ENCODE results near the gene CHRNA4.
"Not testable (repeated sequence)": the region's sequence is repeated elsewhere in the genome, so short reads cannot be mapped to it uniquely, and the experiment has no call there.

Gene CHRNA4

GRCh38 chr20:63347950-63348827 is 13.0 kb downstream of the CHRNA4 start:
- DNase-seq: no peak

GRCh38 chr20:63347081-63347741 is 13.9 kb downstream of the CHRNA4 start:
- DNase-seq: no peak

DNA sequence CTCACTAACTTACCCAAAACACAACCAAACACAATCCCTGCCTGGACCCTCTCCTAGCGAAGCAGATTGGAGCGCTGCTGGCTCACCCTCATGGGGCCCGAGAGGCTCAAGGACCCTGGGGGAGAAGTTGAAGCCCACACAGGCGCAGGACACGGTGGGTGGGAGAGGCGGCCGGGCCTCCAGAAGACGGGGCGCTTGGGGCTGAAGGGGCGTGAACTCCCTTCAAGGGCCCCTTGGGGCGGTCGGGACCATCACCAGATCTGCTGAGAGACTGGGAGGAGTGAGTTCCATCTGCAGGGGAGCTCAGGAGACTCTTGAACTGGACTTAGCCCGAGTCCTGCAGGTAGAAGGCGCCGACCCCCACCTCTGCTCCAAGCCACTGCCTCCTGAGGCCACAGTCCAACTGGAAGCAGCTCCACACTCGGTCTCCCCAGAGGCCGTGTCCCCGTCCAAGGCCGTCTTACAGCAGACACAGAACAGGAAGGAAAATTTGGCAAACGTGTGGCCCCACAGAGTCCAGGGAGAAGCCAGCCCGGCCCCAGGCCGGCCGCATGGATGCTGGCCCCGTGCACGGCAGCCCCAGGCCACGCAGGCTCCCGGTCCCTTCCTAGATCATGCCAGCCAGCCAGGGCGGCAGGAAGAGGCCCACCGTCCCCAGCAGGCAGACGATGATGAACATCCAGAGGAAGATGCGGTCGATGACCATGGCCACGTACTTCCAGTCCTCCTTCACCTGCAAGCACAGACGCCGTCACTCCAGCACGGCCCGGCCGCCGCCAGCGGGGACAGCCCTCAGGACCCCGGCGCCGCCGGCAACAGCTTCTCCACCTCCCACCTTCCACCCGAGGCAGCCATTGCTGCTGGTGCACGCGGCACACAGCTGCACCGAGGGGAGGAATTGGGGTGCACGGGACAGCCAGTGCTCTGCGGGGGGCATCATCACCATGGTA is 14.7 kb downstream of the CHRNA4 start:
- DNase-seq: no peak

GRCh38 chr20:63345328-63346100 is 15.6 kb downstream of the CHRNA4 start:
- DNase-seq: no peak

- DNase-seq: no peak
These were observed 16.4 kb downstream of the CHRNA4 start for GRCh38 chr20:63344616-63345327.

- DNase-seq: no peak
These were observed 17.4 kb downstream of the CHRNA4 start for GRCh38 chr20:63343460-63344445.

DNA sequence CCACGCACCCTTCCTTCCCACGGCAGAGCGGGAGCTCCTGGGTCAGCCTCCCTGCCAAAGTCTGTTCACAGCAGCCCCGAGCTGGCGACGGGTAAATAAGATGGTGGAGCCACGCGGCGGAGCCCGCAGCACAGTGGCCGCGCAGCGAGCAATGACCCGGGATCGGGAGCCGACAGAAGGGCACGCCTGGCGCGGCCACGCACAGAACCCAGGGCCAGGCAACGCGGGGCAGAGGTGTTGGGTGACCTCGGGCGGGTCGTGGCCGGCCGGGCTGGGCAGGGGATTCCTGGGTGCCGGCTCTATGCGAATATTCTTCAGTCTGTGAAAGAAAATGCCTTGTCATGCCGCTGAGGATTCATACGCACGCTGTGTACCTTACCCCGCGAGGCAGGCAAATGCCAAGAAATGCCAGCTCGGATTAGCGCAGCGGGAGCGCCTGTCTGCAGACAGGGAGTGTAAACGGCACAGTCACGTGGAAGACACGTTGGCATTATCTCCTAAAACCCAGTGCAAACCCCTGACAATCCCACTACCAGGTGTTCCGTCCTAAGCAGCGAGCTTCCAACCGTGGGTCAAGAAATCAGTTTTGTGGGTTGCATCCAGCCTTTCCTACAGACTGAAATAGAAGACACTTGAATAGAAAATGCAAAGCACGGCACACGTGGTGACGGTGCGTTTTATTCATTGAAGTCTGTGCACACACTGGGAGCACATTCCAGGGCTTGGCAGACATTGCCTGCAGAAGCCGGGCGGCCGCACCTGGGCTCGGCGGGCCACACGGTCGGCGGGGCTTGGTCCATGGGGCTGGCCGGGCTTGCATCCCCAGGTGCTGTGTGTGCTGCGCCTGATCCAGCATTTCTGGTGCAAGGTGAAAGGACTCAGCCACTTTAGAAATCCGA is 18.3 kb downstream of the CHRNA4 start:
- no peak for DNase-seq

DNA sequence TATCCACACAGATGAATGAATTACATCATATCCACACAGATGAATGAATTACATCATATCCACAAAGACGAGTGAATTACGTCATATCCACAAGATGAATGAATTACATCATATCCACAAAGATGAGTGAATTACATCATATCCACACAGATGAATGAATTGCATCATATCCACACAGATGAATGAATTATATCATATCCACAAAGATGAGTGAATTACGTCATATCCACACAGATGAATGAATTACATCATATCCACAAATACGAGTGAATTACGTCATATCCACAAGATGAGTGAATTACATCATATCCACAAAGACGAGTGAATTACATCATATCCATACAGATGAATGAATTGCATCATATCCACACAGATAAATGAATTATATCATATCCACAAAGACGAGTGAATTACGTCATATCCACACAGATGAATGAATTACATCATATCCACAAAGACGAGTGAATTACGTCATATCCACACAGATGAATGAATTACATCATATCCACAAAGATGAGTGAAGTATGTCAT is 20.9 kb downstream of the CHRNA4 start:
- DNase-seq: not testable (repeated sequence)

GRCh38 chr20:63339154-63340094 is 21.7 kb downstream of the CHRNA4 start:
- DNase-seq: not testable (repeated sequence)

DNA sequence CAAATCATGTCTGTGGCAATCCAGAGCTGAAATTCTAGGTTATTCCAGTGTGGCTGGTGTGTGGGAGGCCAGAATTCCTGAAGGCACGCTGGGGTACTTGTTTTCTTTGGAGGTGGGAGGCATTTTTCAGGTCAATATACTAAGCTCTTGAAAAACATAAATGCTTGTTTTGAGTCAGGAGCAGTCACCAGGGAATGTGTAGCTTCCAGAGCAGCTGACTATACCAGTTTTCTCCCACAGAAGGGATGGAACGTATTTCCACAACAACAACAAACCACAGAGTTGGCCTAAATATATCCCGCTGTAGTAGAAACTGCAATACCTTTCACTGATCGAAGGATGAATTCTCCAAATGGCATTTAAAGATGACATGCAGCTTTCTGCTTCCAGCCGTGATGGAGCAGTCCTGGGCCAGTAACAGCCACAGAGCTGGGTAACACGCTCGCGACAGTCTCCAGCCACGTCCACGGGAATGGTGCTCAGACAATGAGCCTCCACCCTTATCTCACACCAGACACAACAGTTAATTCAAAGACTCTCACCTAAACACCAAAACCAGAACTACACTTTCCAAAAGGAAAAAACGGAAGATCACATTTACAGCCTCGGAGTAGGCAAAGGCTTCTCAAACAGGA is 23.2 kb downstream of the CHRNA4 start:
- no peak for DNase-seq

DNA sequence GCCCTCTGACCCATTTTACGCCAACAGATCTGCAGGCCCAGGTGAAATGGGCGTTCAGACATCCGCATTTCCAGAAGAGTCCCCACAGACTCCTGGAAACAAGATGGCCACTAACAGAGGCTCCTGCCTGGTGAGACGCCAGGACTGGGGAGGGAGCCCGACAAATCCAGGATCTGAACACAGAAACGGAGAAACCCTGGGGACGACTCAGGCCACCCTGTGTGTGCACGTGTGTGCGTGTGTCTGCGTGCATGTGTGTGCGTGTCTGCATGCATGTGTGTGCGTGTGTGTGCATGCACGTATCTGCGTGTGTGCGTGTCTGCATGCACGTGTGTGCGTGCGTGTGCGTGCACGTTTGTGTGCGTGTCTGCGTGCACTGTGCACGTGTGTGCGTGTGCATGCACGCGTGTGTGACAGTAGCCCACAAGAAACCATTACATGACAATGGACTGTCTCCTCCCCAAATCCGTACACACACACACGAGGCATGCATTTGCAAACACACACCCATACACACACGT is 24.9 kb downstream of the CHRNA4 start:
- no peak for DNase-seq

DNA sequence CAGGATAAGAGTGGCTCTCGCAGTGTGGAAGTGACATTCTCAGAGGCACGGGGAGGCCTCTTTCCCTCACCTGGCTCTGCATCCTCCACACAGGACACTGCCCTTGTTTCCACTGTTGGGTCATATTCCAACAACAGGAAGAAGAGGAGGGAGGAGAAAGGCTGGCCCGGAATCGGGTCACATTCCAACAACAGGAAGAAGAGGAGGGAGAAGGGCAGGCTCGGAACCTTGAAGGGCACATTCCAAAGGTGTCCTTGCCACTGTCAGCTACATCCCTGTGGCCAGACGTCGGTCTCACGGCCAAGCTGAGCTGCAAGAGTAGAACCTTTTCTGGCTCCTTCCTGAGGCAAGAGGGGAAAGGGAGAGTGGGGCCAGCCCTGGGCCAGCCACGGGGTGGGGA is 25.4 kb downstream of the CHRNA4 start:
- no peak for DNase-seq

GRCh38 chr20:63335060-63335459 is 26.1 kb downstream of the CHRNA4 start:
- not testable (repeated sequence) for DNase-seq

GRCh38 chr20:63334356-63334755 is 26.8 kb downstream of the CHRNA4 start:
- no peak for DNase-seq

GRCh38 chr20:63333241-63333836 is 27.8 kb downstream of the CHRNA4 start:
- no peak for DNase-seq

- no peak for DNase-seq
These were observed 28.5 kb downstream of the CHRNA4 start for GRCh38 chr20:63332488-63333240.

Measured in activated CD4-positive, alpha-beta T cell treated with anti-CD3 and anti-CD28 coated beads, Interleukin-2, amount 50 U/mL, for 16 hours (primary cell).